Measurements from ENCODE around the gene C21orf58.

GRCh38 chr21:46350571-46350970 is 26.9 kb upstream of the C21orf58 start:
- TF ChIP-seq, protein P1, sequence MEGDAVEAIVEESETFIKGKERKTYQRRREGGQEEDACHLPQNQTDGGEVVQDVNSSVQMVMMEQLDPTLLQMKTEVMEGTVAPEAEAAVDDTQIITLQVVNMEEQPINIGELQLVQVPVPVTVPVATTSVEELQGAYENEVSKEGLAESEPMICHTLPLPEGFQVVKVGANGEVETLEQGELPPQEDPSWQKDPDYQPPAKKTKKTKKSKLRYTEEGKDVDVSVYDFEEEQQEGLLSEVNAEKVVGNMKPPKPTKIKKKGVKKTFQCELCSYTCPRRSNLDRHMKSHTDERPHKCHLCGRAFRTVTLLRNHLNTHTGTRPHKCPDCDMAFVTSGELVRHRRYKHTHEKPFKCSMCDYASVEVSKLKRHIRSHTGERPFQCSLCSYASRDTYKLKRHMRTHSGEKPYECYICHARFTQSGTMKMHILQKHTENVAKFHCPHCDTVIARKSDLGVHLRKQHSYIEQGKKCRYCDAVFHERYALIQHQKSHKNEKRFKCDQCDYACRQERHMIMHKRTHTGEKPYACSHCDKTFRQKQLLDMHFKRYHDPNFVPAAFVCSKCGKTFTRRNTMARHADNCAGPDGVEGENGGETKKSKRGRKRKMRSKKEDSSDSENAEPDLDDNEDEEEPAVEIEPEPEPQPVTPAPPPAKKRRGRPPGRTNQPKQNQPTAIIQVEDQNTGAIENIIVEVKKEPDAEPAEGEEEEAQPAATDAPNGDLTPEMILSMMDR (IDR thresholded peaks at IDR 0.05; ENCODE audit: borderline replicate concordance, extremely low read depth, low read length, poor library complexity, severe bottlenecking), result no peak
- no peak for TF ChIP-seq EZH2 (IDR thresholded peaks at IDR 0.05; ENCODE audit: borderline replicate concordance, low read depth, low read length, severe bottlenecking)
